Measurements from ENCODE around the gene SFT2D1. TPM values are rescaled to one million over a fixed set of nuclear protein-coding genes. Genes with fewer than 3 reads are reported as not detected.
"Not testable (repeated sequence)": the region's sequence is repeated elsewhere in the genome, so short reads cannot be mapped to it uniquely, and the experiment has no call there.

Gene SFT2D1
- 10 to 100 TPM; 57.2 to 59.5 TPM for total RNA-seq

- peak; percentile 85 for DNase-seq
- H3K4me3 Mint-ChIP-seq: peak within 1 kb of the TSS; percentile 83
- CTCF ChIA-PET: interaction anchor here (1.0 to 1.8 kb wide), 3 partner anchors 29 to 58 kb away, joined by 4 to 9 read pairs (median 5); no protein-coding TSS in a partner anchor
- intact Hi-C loops (cut with micrococcal nuclease): loop anchor here (1.0 to 5.0 kb wide), 5 partner anchors 9 to 145 kb away; no protein-coding TSS in a partner anchor
- no peaks in the 10 kb centered on the region for H3K9me3 Mint-ChIP-seq
- H3K36me3 Mint-ChIP-seq: peaks cover 4% of the 10 kb centered on the region
- POLR2A ChIA-PET: interaction anchor here (0.9 to 2.2 kb wide), 4 partner anchors 9 to 41 kb away, joined by 3 to 6 read pairs (median 4); no protein-coding TSS in a partner anchor
- H3K27ac Mint-ChIP-seq: peak within 1 kb of the TSS; percentile 86
- no peaks in the 10 kb centered on the region for H3K27me3 Mint-ChIP-seq
- H3K4me1 Mint-ChIP-seq (ENCODE audit: low read depth): peaks cover 11% of the 10 kb centered on the region
These were observed at the start of gene SFT2D1 for GRCh38 chr6:166342349-166343149. TSS of gene SFT2D1 (minus strand) at chr6:166342545. CDS start at chr6:166342481, 64 bp downstream.

DNA sequence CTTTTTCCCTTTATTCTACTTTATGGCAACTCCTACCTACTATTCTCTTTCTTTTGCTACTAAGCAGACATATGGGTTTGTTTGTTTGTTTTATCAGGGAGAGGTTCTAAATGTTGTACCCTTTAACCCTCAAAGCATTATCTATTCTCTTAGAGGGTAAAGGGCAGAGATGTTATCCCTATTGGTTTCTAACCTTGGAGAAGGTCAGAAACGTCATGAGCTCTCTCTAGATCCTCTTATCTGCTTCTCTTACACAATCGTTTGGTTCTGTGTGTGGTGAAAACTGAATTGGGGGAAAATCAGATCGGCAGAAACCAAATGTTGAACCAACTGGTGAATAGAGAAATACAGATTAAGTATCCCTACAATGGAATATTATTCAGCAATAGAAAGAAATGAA lies 46.8 kb upstream of the SFT2D1 start:
- intact Hi-C loops (cut with micrococcal nuclease): loop anchor here (10.0 kb wide), 1 partner anchor 504 kb away; no protein-coding TSS in a partner anchor
- Mint-ChIP-seq H3K4me1 (ENCODE audit: low read depth) (peaks cover 2% of the 10 kb centered on the region), H3K27ac (no peak overlapping the region), H3K27me3 (no peaks in the 10 kb centered on the region), H3K36me3 (no peaks in the 10 kb centered on the region), H3K9me3 (no peaks in the 10 kb centered on the region), H3K4me3 (no peak overlapping the region)
- POLR2A ChIA-PET: no interaction called here
- DNase-seq: no peak
- CTCF ChIA-PET: interaction anchor here (1.9 kb wide), 1 partner anchor 8 kb away, joined by 8 read pairs; no protein-coding TSS in a partner anchor

GRCh38 chr6:166388290-166389004 lies 46.1 kb upstream of the SFT2D1 start:
- CTCF ChIA-PET: interaction anchor here (1.4 to 1.5 kb wide), 2 partner anchors 11 to 112 kb away, joined by 3 to 5 read pairs; no protein-coding TSS in a partner anchor
- POLR2A ChIA-PET: no interaction called here
- Mint-ChIP-seq H3K9me3 (no peaks in the 10 kb centered on the region), H3K4me3 (no peak overlapping the region), H3K27me3 (no peaks in the 10 kb centered on the region), H3K36me3 (no peaks in the 10 kb centered on the region), H3K27ac (no peak overlapping the region), H3K4me1 (ENCODE audit: low read depth) (peaks cover 2% of the 10 kb centered on the region)
- intact Hi-C loops (cut with micrococcal nuclease): loop anchor here (10.0 kb wide), 1 partner anchor 504 kb away; no protein-coding TSS in a partner anchor
- DNase-seq: no peak

- no peak overlapping the region for H3K27ac Mint-ChIP-seq
- no peak for DNase-seq
- H3K36me3 Mint-ChIP-seq: no peaks in the 10 kb centered on the region
- POLR2A ChIA-PET: no interaction called here
- peaks cover 2% of the 10 kb centered on the region for H3K4me1 Mint-ChIP-seq (ENCODE audit: low read depth)
- no peaks in the 10 kb centered on the region for H3K27me3 Mint-ChIP-seq
- intact Hi-C loops (cut with micrococcal nuclease): loop anchor here (10.0 kb wide), 1 partner anchor 503 kb away; no protein-coding TSS in a partner anchor
- H3K9me3 Mint-ChIP-seq: no peaks in the 10 kb centered on the region
- CTCF ChIA-PET: interaction anchor here (1.4 to 1.5 kb wide), 2 partner anchors 10 to 111 kb away, joined by 3 to 5 read pairs; no protein-coding TSS in a partner anchor
- H3K4me3 Mint-ChIP-seq: no peak overlapping the region
These were observed 45.4 kb upstream of the SFT2D1 start for GRCh38 chr6:166387642-166388289.

DNA sequence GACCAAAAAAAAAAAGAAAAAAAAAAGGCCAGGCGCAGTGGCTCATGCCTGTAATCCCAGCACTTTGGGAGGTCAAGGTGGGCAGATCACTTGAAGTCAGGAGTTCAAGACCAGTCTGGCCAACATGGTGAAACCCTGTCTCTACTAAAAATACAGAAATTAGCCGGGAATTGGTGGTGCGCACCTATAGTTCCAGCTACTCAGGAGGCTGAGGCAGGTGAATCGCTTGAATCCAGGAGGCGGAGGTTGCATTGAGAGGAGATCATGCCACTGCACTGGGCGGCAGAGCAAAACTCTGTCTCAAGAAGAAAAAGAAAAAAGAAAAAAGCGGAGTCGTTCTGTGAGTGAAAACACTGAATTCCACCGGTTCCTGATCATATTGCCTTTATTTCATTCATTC lies 44.8 kb upstream of the SFT2D1 start:
- H3K36me3 Mint-ChIP-seq; DNase-seq; H3K4me3 Mint-ChIP-seq; H3K9me3 Mint-ChIP-seq; H3K27ac Mint-ChIP-seq; H3K27me3 Mint-ChIP-seq; POLR2A ChIA-PET; H3K4me1 Mint-ChIP-seq (ENCODE audit: low read depth): not testable (repeated sequence)
- intact Hi-C loops (cut with micrococcal nuclease): loop anchor here (10.0 kb wide), 1 partner anchor 502 kb away; no protein-coding TSS in a partner anchor
- CTCF ChIA-PET: interaction anchor here (0.7 to 1.5 kb wide), 4 partner anchors 9 to 236 kb away, joined by 3 to 5 read pairs (median 4); no protein-coding TSS in a partner anchor

DNA sequence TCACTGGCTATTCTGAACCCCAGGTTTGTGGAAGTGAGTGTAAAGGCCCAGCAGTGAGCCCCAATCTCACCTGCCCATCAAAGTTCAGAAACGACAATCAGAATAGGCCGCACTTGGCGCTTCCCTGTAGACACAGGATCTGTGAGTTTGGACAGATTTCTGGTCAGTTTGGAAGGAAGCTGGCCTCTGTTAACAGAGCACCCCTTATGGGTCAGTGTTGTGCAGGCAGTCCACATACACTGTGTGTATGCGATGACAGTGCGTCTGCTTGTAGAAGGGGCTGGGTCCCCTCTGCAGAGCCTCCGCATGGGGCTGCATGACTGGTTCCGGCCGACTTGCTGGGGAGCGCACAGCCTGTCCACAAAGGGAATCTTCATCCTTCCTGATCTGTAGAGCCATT lies 43.8 kb upstream of the SFT2D1 start:
- DNase-seq: no peak
- H3K9me3 Mint-ChIP-seq: no peaks in the 10 kb centered on the region
- H3K27me3 Mint-ChIP-seq: no peaks in the 10 kb centered on the region
- H3K36me3 Mint-ChIP-seq: no peaks in the 10 kb centered on the region
- POLR2A ChIA-PET: no interaction called here
- CTCF ChIA-PET: no interaction called here
- peaks cover 5% of the 10 kb centered on the region for H3K4me1 Mint-ChIP-seq (ENCODE audit: low read depth)
- H3K4me3 Mint-ChIP-seq: no peak overlapping the region
- intact Hi-C loops (cut with micrococcal nuclease): loop anchor here (10.0 kb wide), 1 partner anchor 501 kb away; no protein-coding TSS in a partner anchor
- H3K27ac Mint-ChIP-seq: no peak overlapping the region

DNA sequence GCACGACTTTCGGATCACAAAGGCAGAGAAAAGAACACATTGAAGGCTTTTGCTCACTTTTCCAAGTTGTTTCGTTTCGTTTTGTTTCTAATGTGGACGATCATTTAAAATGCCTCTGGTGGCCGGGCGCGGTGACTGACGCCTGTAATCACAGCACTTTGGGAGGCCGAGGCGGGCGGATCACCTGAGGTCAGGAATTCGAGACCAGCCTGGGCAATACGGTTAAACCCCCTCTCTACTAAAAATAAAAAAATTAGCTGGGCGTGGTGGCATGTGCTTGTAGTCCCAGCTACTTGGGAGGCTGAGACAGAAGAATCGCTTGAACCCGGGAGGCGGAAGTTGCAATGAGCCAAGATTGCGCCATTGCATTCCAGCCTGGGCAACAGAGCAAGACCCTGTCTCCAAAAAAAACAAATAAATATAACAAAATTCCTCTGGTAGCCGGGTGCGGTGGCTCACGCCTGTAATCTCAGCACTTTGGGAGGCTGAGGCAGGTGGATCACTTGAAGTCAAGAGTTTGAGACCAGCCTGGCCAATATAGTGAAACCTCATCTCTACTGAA lies 41.5 kb upstream of the SFT2D1 start:
- POLR2A ChIA-PET: interaction anchor here (1.5 kb wide), 1 partner anchor 42 kb away, joined by 3 read pairs; no protein-coding TSS in a partner anchor
- Mint-ChIP-seq H3K4me3 (peak overlapping the region; percentile 80), H3K27ac (peak overlapping the region; percentile 74)
- DNase-seq: peak; percentile 49
- H3K27me3 Mint-ChIP-seq; H3K4me1 Mint-ChIP-seq (ENCODE audit: low read depth); H3K36me3 Mint-ChIP-seq; H3K9me3 Mint-ChIP-seq: not testable (repeated sequence)
- intact Hi-C loops (cut with micrococcal nuclease): loop anchor here (1.0 to 10.0 kb wide), 7 partner anchors 17 to 573 kb away; partner anchors contain the start of gene RNASET2
- CTCF ChIA-PET: interaction anchor here (0.9 to 1.4 kb wide), 3 partner anchors 31 to 71 kb away, joined by 3 to 4 read pairs (median 3); no protein-coding TSS in a partner anchor

DNA sequence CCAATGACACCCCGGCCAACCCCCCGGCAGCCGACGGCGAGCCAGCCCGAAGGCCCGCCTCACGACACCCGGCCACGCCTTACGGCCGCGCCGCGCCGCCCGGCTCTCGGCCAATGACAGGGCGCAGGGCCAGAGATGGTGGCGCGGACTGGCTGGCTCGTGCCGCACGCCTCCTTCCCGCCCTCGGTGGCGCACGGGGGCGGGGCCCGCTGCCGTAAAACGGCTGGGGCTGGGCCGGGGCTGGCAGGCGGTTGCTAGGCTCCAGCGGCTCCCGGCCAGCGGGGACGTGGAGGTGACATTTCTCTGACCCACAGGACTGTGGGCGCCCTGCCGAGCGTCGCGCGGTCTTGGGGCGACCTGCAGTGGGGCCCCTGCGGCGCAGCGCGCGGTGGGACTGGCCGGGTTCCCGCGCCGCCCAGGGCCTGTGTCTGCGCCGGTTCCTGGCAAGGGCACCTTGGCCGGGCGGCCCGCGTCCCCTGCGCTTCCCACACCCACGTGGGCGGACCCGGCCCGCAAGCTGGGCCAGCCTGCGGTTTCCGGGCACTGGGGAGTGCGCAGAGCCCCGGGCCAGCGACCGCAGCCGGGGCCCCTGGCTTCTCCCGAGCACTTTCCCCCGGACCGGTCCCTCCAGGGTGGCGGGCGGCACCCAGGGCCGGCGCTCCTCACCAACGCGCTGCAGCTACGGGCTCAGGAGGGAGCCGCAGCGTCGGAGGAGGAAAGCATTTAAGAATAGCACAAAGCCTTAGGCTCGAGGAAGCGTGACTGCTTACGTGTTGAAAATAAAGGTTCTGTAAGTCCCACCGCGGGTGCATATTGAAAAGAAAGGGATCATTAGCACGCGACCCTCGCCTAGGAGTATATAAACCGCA lies 40.8 kb upstream of the SFT2D1 start, which contains the start of gene MPC1:
MPC1 (minus strand) TSS at position 8 of the 869 bp plus-strand sequence. CDS start 64 bp downstream, outside the sequence.
- Mint-ChIP-seq H3K36me3 (no peaks in the 10 kb centered on the region), H3K4me3 (peak within 1 kb of the TSS; percentile 87), H3K9me3 (no peaks in the 10 kb centered on the region), H3K27ac (peak within 1 kb of the TSS; percentile 74), H3K4me1 (ENCODE audit: low read depth) (peaks cover 7% of the 10 kb centered on the region), H3K27me3 (no peaks in the 10 kb centered on the region)
- intact Hi-C loops (cut with micrococcal nuclease): loop anchor here (1.0 to 10.0 kb wide), 7 partner anchors 18 to 574 kb away; partner anchors contain the start of gene RNASET2
- ChIA-PET POLR2A (interaction anchor here (1.5 kb wide), 1 partner anchor 41 kb away, joined by 3 read pairs; no protein-coding TSS in a partner anchor), CTCF (interaction anchor here (1.0 to 1.4 kb wide), 2 partner anchors 41 to 70 kb away, joined by 3 to 4 read pairs; no protein-coding TSS in a partner anchor)
- DNase-seq: peak; percentile 96

GRCh38 chr6:166382500-166382932 lies 40.2 kb upstream of the SFT2D1 start:
- no peaks in the 10 kb centered on the region for H3K9me3 Mint-ChIP-seq
- no peak for DNase-seq
- peak overlapping the region; percentile 33 for H3K27ac Mint-ChIP-seq
- POLR2A ChIA-PET: no interaction called here
- CTCF ChIA-PET: no interaction called here
- intact Hi-C loops (cut with micrococcal nuclease): loop anchor here (2.0 to 10.0 kb wide), 4 partner anchors 18 to 574 kb away; partner anchors contain the start of gene RNASET2
- peak overlapping the region; percentile 87 for H3K4me3 Mint-ChIP-seq
- peaks cover 7% of the 10 kb centered on the region for H3K4me1 Mint-ChIP-seq (ENCODE audit: low read depth)
- no peaks in the 10 kb centered on the region for H3K36me3 Mint-ChIP-seq
- no peaks in the 10 kb centered on the region for H3K27me3 Mint-ChIP-seq

All from activated CD4-positive, alpha-beta memory T cell treated with anti-CD3 and anti-CD28 coated beads for 36 hours (primary cell).